ENCODE results near the gene TMEM245. TPM values are rescaled to one million over a fixed set of nuclear protein-coding genes. Genes with fewer than 3 reads are reported as not detected.

The TMEM245 gene
- total RNA-seq, 1 donor from 2014 or later, result 52.2 TPM

GRCh38 chr9:109134167-109134578 is 14.4 kb upstream of the TMEM245 start:
- Histone ChIP-seq H3K27ac (ENCODE audit: low read depth, low read length) (no peak overlapping the region), H3K4me1 (ENCODE audit: insufficient read depth, low read length) (no peaks in the 10 kb centered on the region), H4K20me1 (ENCODE audit: insufficient read depth, low read length) (no peaks in the 10 kb centered on the region), H3K9ac (ENCODE audit: low read length) (no peak overlapping the region), H3K79me2 (ENCODE audit: insufficient read depth, low read length) (no peaks in the 10 kb centered on the region), H3K27me3 (ENCODE audit: insufficient read depth, low read length) (no peaks in the 10 kb centered on the region), H2AFZ (ENCODE audit: low read depth, low read length) (no peak overlapping the region), H3K4me3 (ENCODE audit: insufficient read depth, low read depth, low read length) (no peak overlapping the region), H3K9me3 (ENCODE audit: insufficient read depth, low read depth, low read length) (no peaks in the 10 kb centered on the region), H3K4me2 (ENCODE audit: low read length) (no peak overlapping the region), H3K36me3 (ENCODE audit: insufficient read depth, low read length) (no peaks in the 10 kb centered on the region)
- TF ChIP-seq EZH2 (IDR thresholded peaks at IDR 0.05; ENCODE audit: insufficient read depth, low read length) (no peak), CTCF (IDR thresholded peaks at IDR 0.05; ENCODE audit: insufficient read depth, low read depth, low read length) (no peak)
- FAIRE-seq (no peak), DNase-seq (ENCODE audit: low read depth) (no peak)
- no peaks in the 10 kb centered on the region for H3K36me3 Mint-ChIP-seq (ENCODE audit: low read depth, unreplicated experiment)
- H3K4me3 Mint-ChIP-seq (ENCODE audit: unreplicated experiment), result no peak overlapping the region
- no peaks in the 10 kb centered on the region for H3K9me3 Mint-ChIP-seq (ENCODE audit: unreplicated experiment)
- no peaks in the 10 kb centered on the region for H3K4me1 Mint-ChIP-seq (ENCODE audit: low read depth, unreplicated experiment)
- H3K27me3 Mint-ChIP-seq (ENCODE audit: low read depth, unreplicated experiment), result peaks cover 3% of the 10 kb centered on the region
- H3K27ac Mint-ChIP-seq (ENCODE audit: unreplicated experiment), result no peak overlapping the region

- no peaks in the 10 kb centered on the region for H3K36me3 ChIP-seq (ENCODE audit: insufficient read depth, low read length)
- DNase-seq (ENCODE audit: low read depth), result no peak
- no peaks in the 10 kb centered on the region for H3K4me1 Mint-ChIP-seq (ENCODE audit: low read depth, unreplicated experiment)
These were observed 13.8 kb upstream of the TMEM245 start for GRCh38 chr9:109133533-109133932.

More at GRCh38 chr9:109133533-109133932, 13.8 kb upstream of the TMEM245 start:
- H3K4me3 Mint-ChIP-seq (ENCODE audit: unreplicated experiment), result no peak overlapping the region
- Histone ChIP-seq H3K9me3 (ENCODE audit: insufficient read depth, low read depth, low read length) (no peaks in the 10 kb centered on the region), H3K79me2 (ENCODE audit: insufficient read depth, low read length) (no peaks in the 10 kb centered on the region), H4K20me1 (ENCODE audit: insufficient read depth, low read length) (no peaks in the 10 kb centered on the region), H3K9ac (ENCODE audit: low read length) (no peak overlapping the region), H3K4me3 (ENCODE audit: insufficient read depth, low read depth, low read length) (no peak overlapping the region), H3K4me1 (ENCODE audit: insufficient read depth, low read length) (no peaks in the 10 kb centered on the region), H2AFZ (ENCODE audit: low read depth, low read length) (no peak overlapping the region), H3K27me3 (ENCODE audit: insufficient read depth, low read length) (no peaks in the 10 kb centered on the region), H3K27ac (ENCODE audit: low read depth, low read length) (no peak overlapping the region), H3K4me2 (ENCODE audit: low read length) (no peak overlapping the region)
- peaks cover 3% of the 10 kb centered on the region for H3K27me3 Mint-ChIP-seq (ENCODE audit: low read depth, unreplicated experiment)
- no peaks in the 10 kb centered on the region for H3K36me3 Mint-ChIP-seq (ENCODE audit: low read depth, unreplicated experiment)
- no peak for TF ChIP-seq CTCF (IDR thresholded peaks at IDR 0.05; ENCODE audit: insufficient read depth, low read depth, low read length)
- TF ChIP-seq EZH2 (IDR thresholded peaks at IDR 0.05; ENCODE audit: insufficient read depth, low read length), result no peak
- no peak for FAIRE-seq
- no peaks in the 10 kb centered on the region for H3K9me3 Mint-ChIP-seq (ENCODE audit: unreplicated experiment)
- H3K27ac Mint-ChIP-seq (ENCODE audit: unreplicated experiment), result no peak overlapping the region
